GM12878 (cell line): Measurements from ENCODE around the gene ADRB1. TPM values are rescaled to one million over a fixed set of nuclear protein-coding genes. Genes with fewer than 3 reads are reported as not detected.

ENCODE experiments used
- ATAC-seq: fragments of 200-7000 bp; cut with Tn5 transposase; 3 replicates; pipeline ENCODE4 v1.9.1; 2020; ENCODE audit warnings: mild to moderate bottlenecking, moderate library complexity
- BruUV-seq: library from RNA; stranded (reverse); fragments of 400-500 nt; replicated peaks from 2 replicates; lab custom pipeline; 2021; lab: Mats Ljungman, UMichigan
- CTCF ChIA-PET: fragments of 300-600 bp; sonication (Branson Sonifier 250); formaldehyde crosslinking; extraction: SDS; loops from one replicate; lab custom pipeline; 2021; ENCODE audit warnings: inconsistent platforms; lab: Yijun Ruan, JAX
- POLR2A ChIA-PET: fragments of 350-600 bp; formaldehyde crosslinking; extraction: SDS; loops from one replicate; lab custom pipeline; 2021; ENCODE audit warnings: inconsistent platforms; lab: Charles Lee
- RAD21 ChIA-PET: fragments of 300-600 bp; sonication (Branson Sonifier 250); formaldehyde crosslinking; loops from one replicate; lab custom pipeline; 2023; ENCODE audit warnings: antibody characterized with exemption; ENCODE audit not compliant: unreplicated experiment; lab: Charles Lee
- SMC1A ChIA-PET: fragments of 300-600 bp; sonication (Branson Sonifier 250); formaldehyde crosslinking; loops from one replicate; lab custom pipeline; 2023; ENCODE audit not compliant: unreplicated experiment, uncharacterized antibody; lab: Charles Lee
- DNase-seq: peaks from one replicate; pipeline ENCODE4 v3.0.0-alpha.2; 2011; ENCODE audit warnings: low read depth, low spot score
- FAIRE-seq: peaks from 3 replicates; lab custom pipeline; 2011; peaks lifted over from hg19 to GRCh38; lab: Jason Lieb, UNC
- H2AFZ ChIP-seq: 2 replicates; pipeline ENCODE4 v1.6.0; 2011; ENCODE audit warnings: low read depth, low read length, control low read depth; ENCODE audit not compliant: control insufficient read depth
- H3K27ac ChIP-seq: 2 replicates; pipeline ENCODE4 v1.5.1; 2011; ENCODE audit warnings: control low read depth; ENCODE audit not compliant: control insufficient read depth, insufficient read depth
- H3K27me3 ChIP-seq, 2 experiments: replicated peaks in 1 of 2; 2 replicates each; pipeline versions ENCODE4 v1.6.0 to v1.6.1; 2011; ENCODE audit warnings: low read length in 1 of 2; ENCODE audit not compliant: control insufficient read depth in 2 of 2, insufficient read depth in 2 of 2
- H3K36me3 ChIP-seq, 2 experiments: 2 replicates each; pipeline ENCODE4 v1.5.1; 2011; ENCODE audit warnings: low read length in 1 of 2; ENCODE audit not compliant: control insufficient read depth in 2 of 2, insufficient read depth in 2 of 2
- H3K4me1 ChIP-seq: 2 replicates; pipeline ENCODE4 v1.6.1; 2011; ENCODE audit warnings: mild to moderate bottlenecking, low read length, moderate library complexity, mixed read lengths; ENCODE audit not compliant: control insufficient read depth, insufficient read depth
- H3K4me2 ChIP-seq: 2 replicates; pipeline ENCODE4 v1.6.0; 2011; ENCODE audit warnings: control low read depth; ENCODE audit not compliant: control insufficient read depth, insufficient read depth
- H3K4me3 ChIP-seq: fragments of 200-600 bp; sonication (generic); 2 replicates; pipeline ENCODE4 v1.5.1; 2016
- H3K79me2 ChIP-seq: 2 replicates; pipeline ENCODE4 v1.6.0; 2011; ENCODE audit warnings: low read length; ENCODE audit not compliant: control insufficient read depth, insufficient read depth
- H3K9ac ChIP-seq: 2 replicates; pipeline ENCODE4 v1.8.0; 2011; ENCODE audit warnings: low read length, control low read depth, mixed read lengths; ENCODE audit not compliant: control insufficient read depth, insufficient read depth
- H3K9me3 ChIP-seq: replicated peaks from 3 replicates; pipeline ENCODE4 v1.5.1; 2011; ENCODE audit warnings: mild to moderate bottlenecking, low read length; ENCODE audit not compliant: control insufficient read depth, insufficient read depth
- H4K20me1 ChIP-seq: 2 replicates; pipeline ENCODE4 v1.6.0; 2011; ENCODE audit not compliant: control insufficient read depth, insufficient read depth
- CBX5 ChIP-seq: sonication (generic); IDR thresholded peaks from 2 replicates; pipeline ENCODE4 v1.6.1; 2016; ENCODE audit warnings: low read depth, moderate library complexity, mild to moderate bottlenecking, inconsistent platforms
- CEBPB ChIP-seq, 2 experiments: fragments of 150-350 bp in 1 of 2; IDR thresholded peaks; 2 replicates each; pipeline ENCODE4 v1.6.1; 2012 to 2014; ENCODE audit warnings: low read depth in 2 of 2, low read length in 2 of 2, borderline replicate concordance in 1 of 2, inconsistent platforms in 1 of 2
- GATAD2B ChIP-seq: fragments of 450-650 bp; conservative IDR thresholded peaks from 2 replicates; pipeline ENCODE4 v1.6.1; 2017; ENCODE audit warnings: low read depth, mild to moderate bottlenecking, moderate library complexity
- HDGF ChIP-seq: fragments of 450-650 bp; IDR thresholded peaks from 2 replicates; pipeline ENCODE4 v1.6.1; 2016; ENCODE audit warnings: antibody characterized with exemption
- IKZF1 ChIP-seq: fragments of 450-650 bp; conservative IDR thresholded peaks from 2 replicates; pipeline ENCODE4 v1.6.1; 2017; ENCODE audit warnings: antibody characterized with exemption, mild to moderate bottlenecking
- IRF4 ChIP-seq: IDR thresholded peaks from 2 replicates; pipeline ENCODE4 v1.6.1; 2011; ENCODE audit warnings: low read depth, low read length
- KDM1A ChIP-seq: fragments of 200-600 bp; sonication (generic); IDR thresholded peaks from 2 replicates; pipeline ENCODE4 v1.6.1; 2016; ENCODE audit warnings: borderline replicate concordance
- MEF2B ChIP-seq: fragments of 450-650 bp; IDR thresholded peaks from 2 replicates; pipeline ENCODE4 v1.6.1; 2018; ENCODE audit warnings: mild to moderate bottlenecking, moderate library complexity; ENCODE audit not compliant: partially characterized antibody, poor library complexity, severe bottlenecking
- NBN ChIP-seq: fragments of 450-650 bp; IDR thresholded peaks from 2 replicates; pipeline ENCODE4 v1.6.1; 2016
- NR2F1 ChIP-seq: fragments of 450-650 bp; conservative IDR thresholded peaks from 2 replicates; pipeline ENCODE4 v1.6.1; 2017; ENCODE audit warnings: mild to moderate bottlenecking
- NRF1 ChIP-seq: conservative IDR thresholded peaks from 2 replicates; pipeline ENCODE4 v1.6.1; 2011; ENCODE audit warnings: mild to moderate bottlenecking, low read depth, low read length, improper control_type of control experiment
- PML ChIP-seq: IDR thresholded peaks from 2 replicates; pipeline ENCODE4 v1.6.1; 2012; ENCODE audit warnings: low read length, inconsistent platforms
- POU2F2 ChIP-seq: IDR thresholded peaks from 3 replicates; pipeline ENCODE4 v1.6.1; 2011; ENCODE audit warnings: low read depth, mild to moderate bottlenecking, low read length, borderline replicate concordance
- SRF ChIP-seq, 2 experiments: IDR thresholded peaks; 2 replicates each; pipeline ENCODE4 v1.6.1; 2011; ENCODE audit warnings: low read depth in 2 of 2, low read length in 2 of 2, mild to moderate bottlenecking in 1 of 2, moderate library complexity in 1 of 2
- YY1 ChIP-seq: IDR thresholded peaks from 2 replicates; pipeline ENCODE4 v1.6.1; 2011; ENCODE audit warnings: low read depth, mild to moderate bottlenecking, low read length
- ZNF24 ChIP-seq: fragments of 450-650 bp; IDR thresholded peaks from 2 replicates; pipeline ENCODE4 v1.6.1; 2017; ENCODE audit warnings: antibody characterized with exemption, mild to moderate bottlenecking
- ZNF384 ChIP-seq: IDR thresholded peaks from 2 replicates; pipeline ENCODE4 v1.6.1; 2012; ENCODE audit warnings: low read depth, mild to moderate bottlenecking, low read length, improper control_type of control experiment, borderline replicate concordance
- WGBS: methylation state at CpG from one replicate; pipeline ENCODE4 v1.1.6; 2016; ENCODE audit warnings: low lambda C conversion rate; ENCODE audit not compliant: insufficient replicate concordance, insufficient coverage; ENCODE audit errors: missing lambda C conversion rate; 5-methylcytosine and 5-hydroxymethylcytosine counted together
- in situ Hi-C: fragments of 300-500 bp; cut with MboI; formaldehyde crosslinking; loops from 9 replicates; pipeline ENCODE4 v1.14.3; 2018; ENCODE audit warnings: mixed read lengths
- intact Hi-C: fragments of 100-400 bp; cut with micrococcal nuclease; formaldehyde crosslinking; loops from one replicate; pipeline ENCODE4 v1.14.2; 2022; ENCODE audit not compliant: unreplicated experiment
- polyA plus RNA-seq, 11 experiments: library from polyadenylated mRNA; depleted of rRNA in 4 of 11; unstranded in 6 of 11; stranded (reverse) in 5 of 11; fragments of >200 nt; fragmentation: Nextera tagmentation in 4 of 11; fragmentation: Illumina TruSeq in 1 of 11; extraction: Ambion mirVana in 4 of 11; extraction: Trizol in 1 of 11; gene quantifications; 1 replicate in 1 of 11; 2 replicates in 10 of 11; pipeline versions ENCODE4 v1.2.1 to v1.2.3, GENCODE V29; 2011 to 2016; ENCODE audit warnings: inconsistent platforms in 2 of 11, missing spikeins in 2 of 11, low read depth in 1 of 11
- total RNA-seq, 4 experiments: library from RNA; depleted of rRNA in 3 of 4; stranded (reverse); fragments of >200 nt in 3 of 4; fragmentation: Illumina TruSeq in 1 of 4; extraction: Trizol in 1 of 4; gene quantifications; 2 replicates each; pipeline versions ENCODE4 v1.2.1 to v1.2.3, GENCODE V29; 2013 to 2021
- TF ChIP-seq, protein P1 (sequence below): fragments of 450-650 bp; IDR thresholded peaks from 2 replicates; pipeline ENCODE4 v1.6.1; 2017; ENCODE audit warnings: low read depth, mild to moderate bottlenecking, moderate library complexity
- TF ChIP-seq, protein P2 (sequence below): IDR thresholded peaks from 2 replicates; pipeline ENCODE4 v1.6.1; 2011; ENCODE audit warnings: low read depth, mild to moderate bottlenecking, low read length, moderate library complexity, borderline replicate concordance; ENCODE audit errors: extremely low read depth
- TF ChIP-seq, protein P3 (sequence below): fragments of 450-650 bp; IDR thresholded peaks from 2 replicates; pipeline ENCODE4 v1.6.1; 2016; ENCODE audit warnings: mild to moderate bottlenecking

The ADRB1 gene
- total and polyA plus RNA-seq, 10 of the 15 experiments (the other 5 are each of a cell fraction or from before 2014, with no cell fraction given), result 0.26 to 4.5 (median 1.1) TPM

DNA sequence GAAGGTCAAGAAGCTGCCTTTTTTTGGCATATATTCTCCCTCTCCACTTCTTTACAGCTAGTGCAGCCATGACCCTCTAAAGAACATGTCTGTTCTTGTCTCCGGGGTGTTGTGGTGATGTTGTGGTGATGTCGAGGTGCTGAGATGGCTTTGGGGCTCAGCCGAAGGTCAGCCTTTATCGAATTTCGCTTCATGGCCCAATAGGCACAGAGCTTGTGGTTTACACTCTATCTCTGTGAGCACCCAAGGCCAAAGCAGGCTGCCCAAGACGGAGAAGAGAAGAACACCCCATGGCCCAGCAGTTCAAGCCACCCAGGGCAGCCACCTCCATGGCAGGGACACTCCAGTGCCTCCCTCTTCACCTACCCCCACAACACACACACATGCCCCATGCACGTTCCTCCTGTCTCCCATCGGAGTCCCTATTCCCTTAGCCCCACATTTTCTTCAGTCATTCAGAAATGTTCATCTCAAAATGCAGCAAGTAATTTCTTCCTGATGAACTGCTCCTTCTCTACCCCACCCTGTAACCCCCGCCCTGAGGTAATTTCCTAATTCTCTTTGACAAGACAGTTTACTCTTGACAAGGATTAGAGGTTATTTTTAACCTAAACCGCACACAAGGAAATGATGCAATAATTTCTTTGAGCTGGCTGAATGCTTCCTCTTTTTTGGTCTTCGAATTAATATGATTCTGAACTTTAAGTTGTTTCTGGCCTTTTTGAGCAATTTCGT is 18.6 kb upstream of the ADRB1 start:
- DNase-seq, result peak; percentile 86
- FAIRE-seq, result peak; percentile 82
- RAD21 ChIA-PET, result interaction anchor here (0.6 to 2.9 kb wide), 19 partner anchors 8 to 322 kb away, joined by 3 to 15 read pairs (median 4); partner anchors contain the start of gene ADRB1
- Histone ChIP-seq H4K20me1 (no peaks in the 10 kb centered on the region), H3K9me3 (no peaks in the 10 kb centered on the region), H3K27me3 (no peaks in the 10 kb centered on the region), H3K36me3 (no peaks in the 10 kb centered on the region), H3K27ac (peak overlapping the region; percentile 86), H3K9ac (peak overlapping the region; percentile 49), H3K4me1 (peaks cover 25% of the 10 kb centered on the region), H3K4me3 (peak overlapping the region; percentile 51), H3K79me2 (no peaks in the 10 kb centered on the region), H3K4me2 (peak overlapping the region; percentile 92), H2AFZ (peak overlapping the region; percentile 70)
- SMC1A ChIA-PET, result interaction anchor here (0.6 to 2.3 kb wide), 28 partner anchors 8 to 325 kb away, joined by 3 to 17 read pairs (median 3); no protein-coding TSS in a partner anchor
- intact Hi-C loops, result loop anchor here (2.0 to 5.0 kb wide), 3 partner anchors 66 to 170 kb away; partner anchors contain the start of genes DCLRE1A and NHLRC2
- POLR2A ChIA-PET, result interaction anchor here (0.6 to 1.6 kb wide), 6 partner anchors 46 to 169 kb away, joined by 3 to 9 read pairs (median 6); no protein-coding TSS in a partner anchor
- CTCF ChIA-PET, result interaction anchor here (0.7 to 1.3 kb wide), 9 partner anchors 33 to 226 kb away, joined by 3 to 5 read pairs (median 3); no protein-coding TSS in a partner anchor
- 2% methylated on average over 12 of the region's 12 CpGs for WGBS
- BruUV-seq, result TSS peak; percentile 99
- in situ Hi-C loops, result no loop called here
- ATAC-seq, result peak; percentile 90
- peak; percentile 41; the same call in 1 of the 3 replicates for TF ChIP-seq POU2F2
- TF ChIP-seq SRF (IDR thresholded peaks at IDR 0.05; ENCODE audit: low read depth in 2 of 2, low read length in 2 of 2), result no peak
- peak; percentile 70 to 93; a peak in 3 of 4 replicates for TF ChIP-seq CEBPB (IDR thresholded peaks at IDR 0.05; ENCODE audit: borderline replicate concordance in 1 of 2, low read depth in 2 of 2, low read length in 2 of 2)
- TF ChIP-seq PML, result peak; percentile 76; the same call in 1 of the 2 replicates
- TF ChIP-seq NR2F1, result peak; percentile 98
- TF ChIP-seq MEF2B, result peak; percentile 80
- TF ChIP-seq NBN, result peak; percentile 82; the same call in 1 of the 2 replicates
- TF ChIP-seq, protein P1, sequence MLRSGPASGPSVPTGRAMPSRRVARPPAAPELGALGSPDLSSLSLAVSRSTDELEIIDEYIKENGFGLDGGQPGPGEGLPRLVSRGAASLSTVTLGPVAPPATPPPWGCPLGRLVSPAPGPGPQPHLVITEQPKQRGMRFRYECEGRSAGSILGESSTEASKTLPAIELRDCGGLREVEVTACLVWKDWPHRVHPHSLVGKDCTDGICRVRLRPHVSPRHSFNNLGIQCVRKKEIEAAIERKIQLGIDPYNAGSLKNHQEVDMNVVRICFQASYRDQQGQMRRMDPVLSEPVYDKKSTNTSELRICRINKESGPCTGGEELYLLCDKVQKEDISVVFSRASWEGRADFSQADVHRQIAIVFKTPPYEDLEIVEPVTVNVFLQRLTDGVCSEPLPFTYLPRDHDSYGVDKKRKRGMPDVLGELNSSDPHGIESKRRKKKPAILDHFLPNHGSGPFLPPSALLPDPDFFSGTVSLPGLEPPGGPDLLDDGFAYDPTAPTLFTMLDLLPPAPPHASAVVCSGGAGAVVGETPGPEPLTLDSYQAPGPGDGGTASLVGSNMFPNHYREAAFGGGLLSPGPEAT, result no peak; the same call in 1 of the 2 replicates
- peak; percentile 78 for TF ChIP-seq IKZF1
- TF ChIP-seq, protein P2, sequence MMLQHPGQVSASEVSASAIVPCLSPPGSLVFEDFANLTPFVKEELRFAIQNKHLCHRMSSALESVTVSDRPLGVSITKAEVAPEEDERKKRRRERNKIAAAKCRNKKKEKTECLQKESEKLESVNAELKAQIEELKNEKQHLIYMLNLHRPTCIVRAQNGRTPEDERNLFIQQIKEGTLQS, result no peak
- no peak for TF ChIP-seq ZNF384
- peak; percentile 71; the same call in 1 of the 2 replicates for TF ChIP-seq YY1
- no peak for TF ChIP-seq KDM1A
- 0 out of 2 replicates have a peak, but pooled peaks have one; percentile 48 for TF ChIP-seq ZNF24
- TF ChIP-seq CBX5, result 0 out of 2 replicates have a peak, but pooled peaks have one; percentile 38
- TF ChIP-seq, protein P3, sequence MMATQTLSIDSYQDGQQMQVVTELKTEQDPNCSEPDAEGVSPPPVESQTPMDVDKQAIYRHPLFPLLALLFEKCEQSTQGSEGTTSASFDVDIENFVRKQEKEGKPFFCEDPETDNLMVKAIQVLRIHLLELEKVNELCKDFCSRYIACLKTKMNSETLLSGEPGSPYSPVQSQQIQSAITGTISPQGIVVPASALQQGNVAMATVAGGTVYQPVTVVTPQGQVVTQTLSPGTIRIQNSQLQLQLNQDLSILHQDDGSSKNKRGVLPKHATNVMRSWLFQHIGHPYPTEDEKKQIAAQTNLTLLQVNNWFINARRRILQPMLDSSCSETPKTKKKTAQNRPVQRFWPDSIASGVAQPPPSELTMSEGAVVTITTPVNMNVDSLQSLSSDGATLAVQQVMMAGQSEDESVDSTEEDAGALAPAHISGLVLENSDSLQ, result peak; percentile 42; the same call in 1 of the 2 replicates
- peak; percentile 83; the same call in 1 of the 2 replicates for TF ChIP-seq HDGF
- peak; percentile 58 for TF ChIP-seq IRF4
- TF ChIP-seq GATAD2B, result 0 out of 2 replicates have a peak, but pooled peaks have one; percentile 72
- TF ChIP-seq NRF1, result no peak
